Transverse colon (tissue), 4 donors: ENCODE results near the gene SEC61B. TPM values are rescaled to one million over a fixed set of nuclear protein-coding genes. Genes with fewer than 3 reads are reported as not detected.

Source experiments
- DNase-seq: peaks from one replicate; pipeline ENCODE4 v3.0.0-alpha.2; 2019
- H3K27ac ChIP-seq, 4 donors: fragments of 200-600 bp; sonication (generic); 2 replicates each; pipeline ENCODE4 v1.5.1; 2016 to 2018; ENCODE audit warnings: inconsistent platforms in 4 of 4
- H3K27me3 ChIP-seq: fragments of 200-600 bp; sonication (generic); 2 replicates; pipeline ENCODE4 v1.5.1; 2017; ENCODE audit warnings: inconsistent platforms
- H3K36me3 ChIP-seq, 4 donors: fragments of 200-600 bp; sonication (generic); 2 replicates each; pipeline ENCODE4 v1.5.1; 2017 to 2019; ENCODE audit warnings: inconsistent platforms in 4 of 4
- H3K4me1 ChIP-seq, 4 donors: fragments of 200-600 bp; sonication (generic); 2 replicates each; pipeline ENCODE4 v1.5.1; 2017 to 2020; ENCODE audit warnings: inconsistent platforms in 4 of 4
- H3K4me3 ChIP-seq, 4 donors: fragments of 200-600 bp; sonication (generic); 1 replicate in 1 of 4; 2 replicates in 3 of 4; pipeline versions ENCODE4 v1.5.1 to v1.6.1; 2017 to 2019; ENCODE audit warnings: inconsistent platforms in 4 of 4
- H3K9me3 ChIP-seq, 2 donors: fragments of 200-600 bp; sonication (generic); 2 replicates each; pipeline ENCODE4 v1.5.1; 2017 to 2019; ENCODE audit warnings: inconsistent platforms in 2 of 2
- EP300 ChIP-seq: sonication (generic); formaldehyde crosslinking; IDR thresholded peaks from one replicate; pipeline ENCODE4 v1.6.1; 2017; ENCODE audit warnings: antibody characterized with exemption, low read depth
- POLR2A ChIP-seq: fragments of 450-650 bp; IDR thresholded peaks from one replicate; pipeline ENCODE4 v1.6.1; 2016; ENCODE audit warnings: antibody characterized with exemption, mild to moderate bottlenecking, moderate library complexity
- POLR2AphosphoS5 ChIP-seq, 3 donors: sonication (generic); formaldehyde crosslinking; IDR thresholded peaks; one replicate each; pipeline ENCODE4 v1.6.1; 2016; ENCODE audit warnings: antibody characterized with exemption in 3 of 3
- WGBS, 2 donors: methylation state at CpG; one replicate each; pipeline ENCODE4 v1.1.5; 2018; ENCODE audit warnings: low coverage in 1 of 2; 5-methylcytosine and 5-hydroxymethylcytosine counted together
- in situ Hi-C, 4 donors: fragments of 200-750 bp; cut with MboI; loops; one replicate each; pipeline versions ENCODE4 v1.15.0 to v1.15.1; 2017; ENCODE audit warnings: low sequenced_read_pairs in 3 of 4, low pct_ligation_motif_present in 1 of 4, low pct_unique_long_range_greater_than_20kb in 1 of 4
- intact Hi-C: fragments of 100-400 bp; cut with DNase I; formaldehyde crosslinking; loops from one replicate; pipeline ENCODE4 v1.15.1; 2023; ENCODE audit warnings: low total_unique reads
- total RNA-seq, 4 donors: library from RNA; depleted of rRNA; stranded (reverse); fragments of >200 nt; gene quantifications; one replicate each; pipeline ENCODE4 v1.1.0, GENCODE V29; 2016
- TF ChIP-seq, protein P1 (sequence below), 5 experiments: fragments of 200-600 bp in 3 of 5; fragments of 450-650 bp in 2 of 5; sonication (generic) in 3 of 5; IDR thresholded peaks; 1 replicate in 2 of 5; 2 replicates in 3 of 5; pipeline ENCODE4 v1.5.1; 2016 to 2017; ENCODE audit warnings: antibody characterized with exemption in 5 of 5, inconsistent platforms in 3 of 5, mild to moderate bottlenecking in 2 of 5, moderate library complexity in 1 of 5

Gene SEC61B
- total RNA-seq, 4 donors from 2014 or later, result 10.1 to 72.5 (median 42.0) TPM

DNA sequence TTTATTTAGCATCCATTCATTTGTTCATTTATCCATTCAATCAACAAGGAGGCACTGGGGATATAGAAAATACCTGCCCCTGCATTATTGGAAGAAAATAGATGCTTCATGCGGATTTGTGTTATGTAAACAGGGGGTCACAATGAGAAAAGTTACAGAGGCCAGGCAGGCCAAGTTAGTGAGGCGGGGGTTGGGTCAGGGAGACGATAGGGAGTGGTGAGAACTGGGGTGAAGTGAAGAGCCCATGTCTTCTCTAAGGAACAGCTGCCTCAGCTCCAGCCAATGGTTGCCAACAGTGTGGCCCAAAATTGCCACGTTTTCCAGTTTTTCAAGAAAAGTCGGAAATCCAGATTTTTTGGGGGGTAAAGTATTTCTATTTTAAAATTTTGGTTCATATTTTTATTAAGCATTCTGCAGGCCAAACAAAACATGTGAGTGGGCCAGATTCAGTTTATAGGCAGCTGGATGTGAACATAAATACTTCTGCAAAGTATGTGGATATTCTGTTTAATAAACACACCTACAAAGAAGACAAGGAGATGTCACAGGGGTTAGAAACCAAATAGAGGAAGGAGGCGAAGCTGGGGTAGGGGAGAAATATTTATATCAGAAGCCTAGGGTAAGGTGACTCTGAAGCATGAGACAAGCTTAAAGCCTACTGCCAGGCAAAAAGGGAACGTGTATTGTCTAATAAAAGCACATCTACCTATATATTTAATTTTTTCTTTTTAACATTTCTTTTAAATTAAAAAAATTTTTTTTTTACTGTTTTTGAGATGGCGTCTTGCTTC lies 44.3 kb upstream of the SEC61B start:
- Histone ChIP-seq H3K27me3 (no peaks in the 10 kb centered on the region), H3K36me3 (no peaks in the 10 kb centered on the region), H3K27ac (no peak overlapping the region), H3K4me3 (no peak overlapping the region), H3K9me3 (no peaks in the 10 kb centered on the region), H3K4me1 (peaks cover 0 to 6% (median 3%) of the 10 kb centered on the region in 4 donors)
- in situ Hi-C loops, result loop anchor here in 1 of 4 donors (25.0 kb wide), 1 partner anchor 835 kb away; no protein-coding TSS in a partner anchor
- DNase-seq, result no peak
- intact Hi-C loops, result loop anchor here (2.0 kb wide), 1 partner anchor 39 kb away; no protein-coding TSS in a partner anchor
- WGBS, 2 donors, result 89 to 90% methylated on average over 8 of the region's 8 CpGs
- TF ChIP-seq, protein P1, sequence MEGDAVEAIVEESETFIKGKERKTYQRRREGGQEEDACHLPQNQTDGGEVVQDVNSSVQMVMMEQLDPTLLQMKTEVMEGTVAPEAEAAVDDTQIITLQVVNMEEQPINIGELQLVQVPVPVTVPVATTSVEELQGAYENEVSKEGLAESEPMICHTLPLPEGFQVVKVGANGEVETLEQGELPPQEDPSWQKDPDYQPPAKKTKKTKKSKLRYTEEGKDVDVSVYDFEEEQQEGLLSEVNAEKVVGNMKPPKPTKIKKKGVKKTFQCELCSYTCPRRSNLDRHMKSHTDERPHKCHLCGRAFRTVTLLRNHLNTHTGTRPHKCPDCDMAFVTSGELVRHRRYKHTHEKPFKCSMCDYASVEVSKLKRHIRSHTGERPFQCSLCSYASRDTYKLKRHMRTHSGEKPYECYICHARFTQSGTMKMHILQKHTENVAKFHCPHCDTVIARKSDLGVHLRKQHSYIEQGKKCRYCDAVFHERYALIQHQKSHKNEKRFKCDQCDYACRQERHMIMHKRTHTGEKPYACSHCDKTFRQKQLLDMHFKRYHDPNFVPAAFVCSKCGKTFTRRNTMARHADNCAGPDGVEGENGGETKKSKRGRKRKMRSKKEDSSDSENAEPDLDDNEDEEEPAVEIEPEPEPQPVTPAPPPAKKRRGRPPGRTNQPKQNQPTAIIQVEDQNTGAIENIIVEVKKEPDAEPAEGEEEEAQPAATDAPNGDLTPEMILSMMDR (IDR thresholded peaks at IDR 0.05), result no peak
- no peak for TF ChIP-seq POLR2A
- TF ChIP-seq EP300, result no peak
- TF ChIP-seq POLR2AphosphoS5 (IDR thresholded peaks at IDR 0.05), result no peak

DNA sequence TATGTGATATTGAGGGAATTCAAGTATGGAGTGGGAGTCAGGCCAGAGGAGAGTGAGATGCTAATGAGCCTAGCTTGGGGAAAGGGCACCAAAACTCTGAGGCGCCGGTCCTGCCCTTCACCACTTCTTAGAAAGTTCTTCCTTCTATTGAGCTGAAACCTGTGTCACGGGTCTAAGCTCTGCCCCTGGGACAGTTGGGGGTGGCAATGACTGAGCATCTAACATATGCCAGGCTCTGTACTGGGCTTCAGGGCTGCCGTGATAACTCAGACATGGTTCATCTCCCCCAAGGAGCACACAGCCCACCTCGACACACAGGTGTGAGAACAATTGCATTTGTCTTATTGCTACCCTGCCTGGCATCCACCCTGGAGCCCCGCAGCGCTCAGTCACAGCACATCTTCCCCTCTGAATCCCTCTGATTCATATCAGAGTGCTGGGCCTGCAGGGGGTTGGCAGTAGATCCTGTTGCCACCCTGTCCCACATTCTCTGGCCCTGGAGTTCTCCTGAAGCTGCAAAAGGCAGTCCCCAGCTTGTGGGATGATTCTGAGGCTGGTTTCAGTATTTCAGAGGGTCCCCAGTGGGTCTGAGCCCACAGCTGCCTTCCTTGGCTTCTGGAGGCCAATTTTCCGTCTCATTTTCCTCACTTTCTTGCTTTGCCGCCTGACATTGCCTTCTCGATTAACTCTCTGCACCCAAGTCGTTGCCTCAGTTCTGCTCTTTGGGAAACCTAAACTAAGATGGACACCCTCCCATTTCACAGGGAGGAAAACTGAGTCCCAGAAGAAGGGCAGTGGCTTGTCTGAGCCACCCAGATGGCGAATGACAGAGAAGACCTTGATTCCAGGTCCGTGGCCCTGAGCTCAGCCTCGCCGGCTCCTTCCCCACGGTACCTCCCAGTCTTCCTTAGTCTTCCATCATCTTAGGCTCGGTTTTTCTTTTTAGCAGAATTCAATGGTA lies 42.9 kb upstream of the SEC61B start:
- 94 to 96% methylated on average over 9 to 17 of the region's 17 CpGs for WGBS, 2 donors
- no peak for DNase-seq
- Histone ChIP-seq H3K36me3 (no peaks in the 10 kb centered on the region), H3K27ac (no peak overlapping the region), H3K9me3 (no peaks in the 10 kb centered on the region), H3K27me3 (no peaks in the 10 kb centered on the region), H3K4me1 (peaks cover 0 to 4% (median 2%) of the 10 kb centered on the region in 4 donors), H3K4me3 (no peak overlapping the region)
- TF ChIP-seq POLR2AphosphoS5 (IDR thresholded peaks at IDR 0.05) (no peak), POLR2A (no peak), EP300 (no peak)
- TF ChIP-seq, protein P1 (IDR thresholded peaks at IDR 0.05), result no peak
- intact Hi-C loops (loop anchor here (2.0 kb wide), 1 partner anchor 38 kb away; no protein-coding TSS in a partner anchor), in situ Hi-C loops (loop anchor here in 1 of 4 donors (25.0 kb wide), 1 partner anchor 833 kb away; no protein-coding TSS in a partner anchor)

DNA sequence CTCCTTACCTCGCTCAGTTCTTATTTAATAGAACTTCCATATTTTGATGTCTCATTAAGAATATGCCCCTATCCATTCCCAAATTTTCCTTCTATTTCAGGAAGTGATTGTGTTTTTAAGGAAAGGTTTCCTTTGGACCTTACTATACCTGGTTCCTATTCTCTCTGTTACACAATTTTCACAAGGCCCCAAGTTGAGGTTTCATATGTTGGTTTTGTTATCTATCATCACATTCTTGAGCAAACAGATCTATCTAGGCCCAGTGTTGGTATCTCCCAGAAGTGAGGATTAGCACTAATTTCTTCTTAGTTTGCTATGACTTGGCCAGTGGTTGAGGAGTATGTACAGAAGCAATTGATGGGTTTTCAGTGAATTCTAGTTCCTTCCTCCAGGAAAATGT lies 41.9 kb upstream of the SEC61B start:
- peaks cover 4 to 10% (median 5%) of the 10 kb centered on the region in 4 donors for H3K4me1 ChIP-seq
- WGBS, 2 donors, result 89 to 95% methylated on average over 1 of the region's 1 CpG
- no peak for DNase-seq
- H3K27me3 ChIP-seq, result no peaks in the 10 kb centered on the region
- H3K36me3 ChIP-seq, result no peaks in the 10 kb centered on the region
- no peaks in the 10 kb centered on the region for H3K9me3 ChIP-seq
- no peak overlapping the region for H3K27ac ChIP-seq
- TF ChIP-seq EP300, result no peak
- TF ChIP-seq POLR2A, result no peak
- TF ChIP-seq POLR2AphosphoS5 (IDR thresholded peaks at IDR 0.05), result no peak
- TF ChIP-seq, protein P1 (IDR thresholded peaks at IDR 0.05), result no peak
- H3K4me3 ChIP-seq, result no peak overlapping the region
- intact Hi-C loops (no loop called here), in situ Hi-C loops (loop anchor here in 1 of 4 donors (25.0 kb wide), 1 partner anchor 832 kb away; no protein-coding TSS in a partner anchor)

DNA sequence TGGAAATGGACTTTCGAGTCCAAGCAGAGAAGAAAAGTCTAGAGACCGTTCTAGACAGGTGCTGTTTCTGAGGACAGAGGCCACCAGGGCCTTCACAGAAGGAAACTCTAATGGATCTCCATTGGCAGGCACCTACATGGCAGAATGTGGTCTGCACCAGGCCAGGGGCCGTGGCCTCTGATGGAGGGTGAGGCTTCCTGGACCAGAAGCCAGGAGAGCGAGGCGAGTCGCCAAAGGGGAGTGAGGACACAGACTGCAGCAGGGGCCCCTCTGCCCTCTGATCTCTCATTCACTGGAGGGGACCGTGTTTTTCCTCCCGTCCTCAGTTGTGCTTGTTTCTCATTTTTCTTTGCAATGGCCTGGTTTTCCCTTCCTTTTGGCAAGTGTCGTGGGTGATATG lies 41.4 kb upstream of the SEC61B start:
- in situ Hi-C loops (loop anchor here in 1 of 4 donors (25.0 kb wide), 1 partner anchor 832 kb away; no protein-coding TSS in a partner anchor), intact Hi-C loops (no loop called here)
- H3K36me3 ChIP-seq, result no peaks in the 10 kb centered on the region
- WGBS, 2 donors, result 84 to 85% methylated on average over 6 to 9 of the region's 9 CpGs
- TF ChIP-seq, protein P1 (IDR thresholded peaks at IDR 0.05), result no peak
- TF ChIP-seq EP300, result no peak
- no peak for TF ChIP-seq POLR2A
- H3K27me3 ChIP-seq, result no peaks in the 10 kb centered on the region
- H3K4me3 ChIP-seq, result no peak overlapping the region
- H3K27ac ChIP-seq, result no peak overlapping the region
- H3K9me3 ChIP-seq, result no peaks in the 10 kb centered on the region
- no peak for DNase-seq
- H3K4me1 ChIP-seq, result peaks cover 4 to 10% (median 5%) of the 10 kb centered on the region in 4 donors
